ENCODE data around the gene ADORA2B.
A peak's percentile ranks its signal among the peaks of the same experiment; 100 is the strongest.

GRCh38 chr17:15900871-15901270 lies 44.1 kb upstream of the ADORA2B start:
- TF ChIP-seq ZBTB44 (tag by site-specific recombination; IDR thresholded peaks at IDR 0.05): no peak
- no peak for TF ChIP-seq CTCF (tag by site-specific recombination; IDR thresholded peaks at IDR 0.05)
- no peak for TF ChIP-seq ZNF274 (IDR thresholded peaks at IDR 0.05; ENCODE audit: low read length)
- no peak for TF ChIP-seq ZNF274 (tag by site-specific recombination; IDR thresholded peaks at IDR 0.05; ENCODE audit: borderline replicate concordance)
- no peak for TF ChIP-seq TRIM28 (IDR thresholded peaks at IDR 0.05; ENCODE audit: borderline replicate concordance, low read length)
- no peak for TF ChIP-seq ZNF202 (tag by site-specific recombination; IDR thresholded peaks at IDR 0.05; ENCODE audit: borderline replicate concordance)
- TF ChIP-seq ZSCAN18 (tag by site-specific recombination; IDR thresholded peaks at IDR 0.05): no peak
- no peak for TF ChIP-seq REST (tag by site-specific recombination; IDR thresholded peaks at IDR 0.05)
- no peak for TF ChIP-seq ZNF184 (tag by site-specific recombination; IDR thresholded peaks at IDR 0.05)
- TF ChIP-seq ZNF596 (tag by site-specific recombination; IDR thresholded peaks at IDR 0.05): no peak
- no peak for TF ChIP-seq SALL2 (tag by site-specific recombination; IDR thresholded peaks at IDR 0.05; ENCODE audit: borderline replicate concordance)
- TF ChIP-seq KLF1 (tag by site-specific recombination; IDR thresholded peaks at IDR 0.05): no peak
- TF ChIP-seq PATZ1 (tag by site-specific recombination; IDR thresholded peaks at IDR 0.05): no peak
- peak; percentile 27; the same call in 1 of the 2 replicates for TF ChIP-seq ZIC2 (tag by site-specific recombination; IDR thresholded peaks at IDR 0.05)

Measured in HEK293 (cell line).